Right lobe of liver (tissue), 6 donors: ENCODE measurements around the gene PRKAR1A. TPM values are rescaled to one million over a fixed set of nuclear protein-coding genes. Genes with fewer than 3 reads are reported as not detected.
"Not testable (repeated sequence)": the region's sequence is repeated elsewhere in the genome, so short reads cannot be mapped to it uniquely, and the experiment has no call there.

Experiments used
- ATAC-seq, 4 donors: fragments of 200-7000 bp; cut with Tn5 transposase; one replicate each; pipeline ENCODE4 v1.9.1; 2020; ENCODE audit warnings: mild to moderate bottlenecking in 4 of 4, moderate library complexity in 4 of 4
- DNase-seq, 3 donors: peaks; one replicate each; pipeline ENCODE4 v3.0.0-alpha.2; 2020
- H3K27ac ChIP-seq, 3 donors: fragments of 200-600 bp; one replicate each; pipeline ENCODE4 v1.8.0; 2022
- H3K27me3 ChIP-seq, 2 donors: fragments of 200-600 bp; one replicate each; pipeline ENCODE4 v1.8.0; 2022
- H3K36me3 ChIP-seq, 4 donors: fragments of 200-600 bp; sonication (generic) in 1 of 4; one replicate each; pipeline versions ENCODE4 v1.5.1 to v1.8.0; 2017 to 2022; ENCODE audit warnings: control low read depth in 1 of 4
- H3K4me1 ChIP-seq, 4 donors: fragments of 200-600 bp; sonication (generic) in 1 of 4; one replicate each; pipeline versions ENCODE4 v1.5.1 to v1.8.0; 2017 to 2022; ENCODE audit warnings: control low read depth in 1 of 4
- H3K4me3 ChIP-seq, 3 donors: fragments of 200-600 bp; one replicate each; pipeline ENCODE4 v1.8.0; 2022
- H3K9me3 ChIP-seq, 4 donors: fragments of 200-600 bp; sonication (generic) in 1 of 4; one replicate each; pipeline versions ENCODE4 v1.5.1 to v1.8.0; 2017 to 2022; ENCODE audit warnings: control low read depth in 1 of 4
- CTCF ChIP-seq, 4 donors: fragments of 200-600 bp in 3 of 4; fragments of 450-650 bp in 1 of 4; IDR thresholded peaks; one replicate each; pipeline versions ENCODE4 v1.5.1 to v1.8.0; 2016 to 2022; ENCODE audit warnings: antibody characterized with exemption in 4 of 4, mild to moderate bottlenecking in 2 of 4
- POLR2A ChIP-seq: fragments of 450-650 bp; IDR thresholded peaks from one replicate; pipeline ENCODE4 v1.6.1; 2017; ENCODE audit warnings: antibody characterized with exemption, mild to moderate bottlenecking
- WGBS: methylation state at CpG from one replicate; pipeline ENCODE4 v1.1.6; 2018; ENCODE audit warnings: low coverage, low lambda C conversion rate; ENCODE audit not compliant: insufficient coverage; ENCODE audit errors: missing lambda C conversion rate; 5-methylcytosine and 5-hydroxymethylcytosine counted together
- intact Hi-C, 2 donors: fragments of 100-400 bp; cut with DNase I; formaldehyde crosslinking; loops; one replicate each; pipeline versions ENCODE4 v1.11.2 to v1.14.1; 2022
- total RNA-seq, 6 experiments: library from RNA; depleted of rRNA in 2 of 6; stranded (reverse); fragments of >200 nt in 2 of 6; fragmentation: NEBNext Ultra II Directional in 3 of 6; extraction: Animal tissue kit (Norgen Biotek cat#: 25700) in 3 of 6; gene quantifications; one replicate each; pipeline versions ENCODE4 v1.1.0 to v1.2.4, GENCODE V29; 2016 to 2023
- donor health status: DM: no; HTN: yes; CAD: no.
- donor health status: DM: no; HTN: no; CAD: no.
- donor health status: DM: no; HTN: no; CAD: no.
- donor health status: DM: no; HTN: yes; CAD: no.
- donor health status: DM: no; HTN: yes; CAD: no.

Gene PRKAR1A
- total RNA-seq, 6 experiments from 2014 or later: 109 to 172 (median 136) TPM

GRCh38 chr17:68491381-68492231 is 20.6 kb upstream of the PRKAR1A start:
- WGBS: 47% methylated on average over 11 of the region's 12 CpGs
- ATAC-seq: peak; percentile 64 to 78 (median 75)
- intact Hi-C loops: no loop called here

GRCh38 chr17:68492394-68493054 is 19.7 kb upstream of the PRKAR1A start:
- H3K4me1 ChIP-seq, H3K36me3 ChIP-seq, H3K27me3 ChIP-seq, H3K9me3 ChIP-seq, intact Hi-C loops, H3K4me3 ChIP-seq, DNase-seq: not testable (repeated sequence)
- H3K27ac ChIP-seq: peak overlapping the region in 1 of 3 donors; percentile 34
- peak in 1 of 4 donors; percentile 7 for ATAC-seq
- 100% methylated on average over 5 of the region's 8 CpGs for WGBS

More at GRCh38 chr17:68491381-68492231, 20.6 kb upstream of the PRKAR1A start:
- H3K9me3 ChIP-seq: no peaks in the 10 kb centered on the region
- TF ChIP-seq CTCF (IDR thresholded peaks at IDR 0.05) (no peak), POLR2A (no peak)
- H3K4me1 ChIP-seq: peaks cover 0 to 6% (median 0%) of the 10 kb centered on the region in 4 donors
- no peak overlapping the region for H3K4me3 ChIP-seq
- H3K27me3 ChIP-seq: no peaks in the 10 kb centered on the region
- H3K36me3 ChIP-seq: no peaks in the 10 kb centered on the region
- H3K27ac ChIP-seq: peak overlapping the region in 1 of 3 donors; percentile 34
- DNase-seq: no peak

GRCh38 chr17:68495081-68495480 is 17.1 kb upstream of the PRKAR1A start:
- WGBS: 90% methylated on average over 4 of the region's 4 CpGs

GRCh38 chr17:68497885-68498319 is 14.3 kb upstream of the PRKAR1A start:
- peak overlapping the region in 2 of 3 donors; percentile 37 to 55 for H3K27ac ChIP-seq
- no peaks in the 10 kb centered on the region for H3K36me3 ChIP-seq
- H3K4me3 ChIP-seq: no peak overlapping the region
- no peak for TF ChIP-seq POLR2A
- TF ChIP-seq CTCF (IDR thresholded peaks at IDR 0.05): no peak
- ATAC-seq: peak in 3 of 4 donors; percentile 23 to 56 (median 40)
- intact Hi-C loops: no loop called here
- H3K4me1 ChIP-seq: peaks cover 0 to 10% (median 0%) of the 10 kb centered on the region in 4 donors
- no peak for DNase-seq
- 0% methylated on average over 3 of the region's 3 CpGs for WGBS
- H3K9me3 ChIP-seq: no peaks in the 10 kb centered on the region
- H3K27me3 ChIP-seq: no peaks in the 10 kb centered on the region

More at GRCh38 chr17:68495081-68495480, 17.1 kb upstream of the PRKAR1A start:
- no peak overlapping the region for H3K4me3 ChIP-seq
- no peaks in the 10 kb centered on the region for H3K36me3 ChIP-seq
- ATAC-seq: no peak
- DNase-seq: no peak
- intact Hi-C loops: no loop called here
- H3K4me1 ChIP-seq: peaks cover 0 to 17% (median 0%) of the 10 kb centered on the region in 4 donors
- H3K27ac ChIP-seq: no peak overlapping the region
- no peaks in the 10 kb centered on the region for H3K9me3 ChIP-seq
- TF ChIP-seq POLR2A (no peak), CTCF (IDR thresholded peaks at IDR 0.05) (no peak)
- H3K27me3 ChIP-seq: no peaks in the 10 kb centered on the region
